ENCODE measurements around the gene MON1B.

Gene MON1B

DNA sequence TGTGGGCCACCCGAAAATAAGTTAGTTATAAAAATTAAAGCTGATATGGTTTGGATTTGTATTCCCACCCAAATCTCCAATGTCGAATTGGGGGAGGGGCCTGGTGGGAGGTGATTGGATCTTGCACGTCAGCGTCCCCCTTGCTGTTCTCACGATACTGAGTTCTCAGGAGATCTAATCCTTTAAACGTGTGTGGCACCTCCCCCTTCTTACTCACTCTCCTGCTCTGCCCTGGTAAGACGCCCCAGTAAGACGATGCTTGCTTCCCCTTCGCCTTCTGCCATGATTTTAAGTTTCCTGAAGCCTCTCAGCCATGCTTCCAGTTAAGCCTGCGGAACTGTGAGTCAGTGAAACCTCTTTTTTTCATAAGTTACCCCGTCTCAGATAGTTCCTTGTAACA is 43.6 kb downstream of the MON1B start:
- in situ Hi-C loops (cut with MboI; ENCODE audit: low sequenced_read_pairs), result loop anchor here (10.0 to 25.0 kb wide), 2 partner anchors 350 to 728 kb away; no protein-coding TSS in a partner anchor

DNA sequence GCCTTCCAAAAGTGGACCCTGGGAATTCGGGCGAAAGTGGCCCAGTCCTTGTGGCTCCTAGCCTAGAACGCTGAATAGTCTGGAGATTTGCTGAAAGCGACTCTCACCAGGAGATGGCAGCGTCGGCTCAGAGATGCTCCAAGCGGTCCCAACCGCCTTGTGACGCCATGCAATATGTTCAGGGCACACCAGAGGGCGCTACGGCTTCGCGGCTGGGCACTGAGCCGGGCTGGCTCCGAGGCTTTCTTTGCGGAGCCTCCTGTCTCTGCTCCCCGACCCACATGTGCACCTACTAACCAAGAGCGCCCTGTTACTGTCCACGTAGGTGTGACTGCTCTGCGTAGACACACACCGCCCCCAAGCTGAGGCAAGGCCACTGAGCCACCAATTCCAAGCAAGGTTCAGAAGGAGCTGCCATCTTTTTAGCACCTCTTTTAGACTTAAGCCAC is 45.1 kb downstream of the MON1B start:
- in situ Hi-C loops (cut with MboI; ENCODE audit: low sequenced_read_pairs), result loop anchor here (10.0 to 25.0 kb wide), 2 partner anchors 349 to 726 kb away; no protein-coding TSS in a partner anchor

DNA sequence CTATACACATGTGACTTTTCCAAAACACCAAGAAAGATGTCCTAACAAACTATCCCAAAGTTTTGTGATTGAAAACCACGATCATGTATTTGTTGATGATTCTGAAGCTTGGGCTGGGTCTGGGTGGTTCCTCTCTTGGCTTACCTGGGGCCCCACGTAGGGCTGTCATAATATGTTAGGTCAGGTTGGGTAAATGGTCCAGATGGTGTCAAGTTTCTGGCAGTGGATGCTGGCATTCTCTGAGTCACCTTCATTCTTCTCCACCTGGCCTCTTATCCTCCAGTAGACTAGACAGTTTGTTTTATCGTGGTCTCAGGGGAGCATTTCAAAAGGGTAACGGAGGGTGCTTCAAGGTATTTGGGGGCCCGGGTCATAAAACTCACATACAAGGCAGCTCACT is 47.6 kb downstream of the MON1B start:
- in situ Hi-C loops (cut with MboI; ENCODE audit: low sequenced_read_pairs), result loop anchor here (10.0 to 25.0 kb wide), 2 partner anchors 346 to 724 kb away; no protein-coding TSS in a partner anchor

DNA sequence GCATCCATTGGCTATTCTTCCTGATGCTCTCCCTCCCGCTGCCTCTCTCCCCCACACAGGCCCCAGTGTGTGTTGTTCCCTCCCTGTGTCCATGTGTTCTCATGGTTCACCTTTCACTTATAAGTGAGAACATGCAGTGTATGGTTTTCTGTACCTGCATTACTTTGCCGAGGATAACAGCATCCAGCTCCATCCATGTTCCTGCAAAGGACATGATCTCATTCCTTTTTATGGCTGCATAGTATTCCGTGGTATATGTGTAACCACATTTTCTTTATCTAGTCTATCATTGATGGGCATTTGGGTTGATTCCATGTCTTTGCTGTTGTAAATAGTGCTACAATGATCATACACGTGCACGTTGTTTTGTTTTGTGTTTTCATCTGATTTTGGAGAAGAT is 51.5 kb downstream of the MON1B start:
- in situ Hi-C loops (cut with MboI; ENCODE audit: low sequenced_read_pairs), result loop anchor here (25.0 kb wide), 1 partner anchor 720 kb away; no protein-coding TSS in a partner anchor

DNA sequence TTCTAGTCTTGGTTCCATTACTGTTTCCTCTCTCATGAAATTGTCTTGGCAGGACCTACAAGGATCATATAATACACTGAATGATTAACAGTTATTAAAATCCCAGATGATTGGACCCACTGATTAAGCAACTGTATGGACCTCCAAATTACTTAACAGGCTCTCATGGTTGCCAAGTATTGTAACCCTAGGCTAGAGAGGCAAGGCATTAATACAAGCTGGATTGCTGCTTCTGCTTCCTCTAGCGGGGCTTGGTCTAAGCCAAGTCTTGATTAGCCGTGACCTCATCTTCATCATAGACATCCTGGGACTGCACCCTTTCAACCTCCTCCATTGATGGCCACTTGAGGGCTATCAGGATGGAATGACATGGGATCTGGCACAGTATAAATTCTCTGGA is 55.2 kb downstream of the MON1B start:
- in situ Hi-C loops (cut with MboI; ENCODE audit: low sequenced_read_pairs), result loop anchor here (25.0 kb wide), 1 partner anchor 716 kb away; no protein-coding TSS in a partner anchor

DNA sequence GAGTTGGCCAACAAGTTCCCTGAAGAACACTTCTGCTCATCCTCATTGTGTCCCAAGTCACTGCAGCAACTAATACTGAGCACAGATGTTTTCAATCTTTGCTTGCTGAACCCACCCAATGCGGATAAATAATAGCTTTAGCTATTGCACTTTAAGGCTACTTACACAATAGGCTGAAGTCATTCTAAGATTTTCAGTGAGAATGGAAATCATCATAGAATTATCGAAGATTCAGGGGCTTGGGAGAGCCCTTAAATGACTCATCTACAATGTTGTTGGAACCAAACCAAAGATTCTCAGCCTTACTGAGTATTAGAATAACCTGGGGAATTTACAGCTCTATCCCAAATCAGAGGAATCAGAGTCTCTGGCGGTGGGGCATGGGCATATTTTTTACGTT is 59.4 kb downstream of the MON1B start:
- in situ Hi-C loops (cut with MboI; ENCODE audit: low sequenced_read_pairs), result no loop called here

Measured in HL-60/S4 (cell line).